NCI-H774 (cell line): ENCODE data around the gene HOTAIR.

Experiments used
- DNase-seq: peaks from one replicate; lab custom pipeline; 2025; lab: John Stamatoyannopoulos, UW

HOTAIR gene

GRCh38 chr12:53974084-53975063 lies at the start of gene HOTAIR:
TSS of gene HOTAIR (minus strand) at chr12:53974954.
- DNase-seq = peak; percentile 59

DNA sequence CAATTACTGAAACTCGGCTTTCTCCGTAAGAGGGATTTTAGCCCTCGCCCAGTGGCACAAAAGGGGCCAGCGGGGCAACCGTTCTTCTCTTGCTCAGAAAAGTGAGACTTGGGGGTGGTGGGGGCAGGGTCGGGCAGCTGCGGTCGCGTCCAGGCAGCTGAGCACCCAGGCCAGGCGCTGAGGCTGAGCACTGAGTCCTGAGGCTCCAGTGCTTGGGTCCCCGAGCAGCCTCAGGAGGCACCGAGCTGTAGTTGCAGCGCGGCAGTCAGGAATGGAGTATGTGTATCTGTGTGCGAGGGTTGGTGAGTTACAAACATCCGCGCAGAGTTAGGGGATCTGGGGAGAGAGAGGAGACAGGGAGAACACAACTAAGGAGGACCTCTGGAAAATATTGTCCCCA lies 49.4 kb upstream of the HOTAIR start:
- DNase-seq = no peak

DNA sequence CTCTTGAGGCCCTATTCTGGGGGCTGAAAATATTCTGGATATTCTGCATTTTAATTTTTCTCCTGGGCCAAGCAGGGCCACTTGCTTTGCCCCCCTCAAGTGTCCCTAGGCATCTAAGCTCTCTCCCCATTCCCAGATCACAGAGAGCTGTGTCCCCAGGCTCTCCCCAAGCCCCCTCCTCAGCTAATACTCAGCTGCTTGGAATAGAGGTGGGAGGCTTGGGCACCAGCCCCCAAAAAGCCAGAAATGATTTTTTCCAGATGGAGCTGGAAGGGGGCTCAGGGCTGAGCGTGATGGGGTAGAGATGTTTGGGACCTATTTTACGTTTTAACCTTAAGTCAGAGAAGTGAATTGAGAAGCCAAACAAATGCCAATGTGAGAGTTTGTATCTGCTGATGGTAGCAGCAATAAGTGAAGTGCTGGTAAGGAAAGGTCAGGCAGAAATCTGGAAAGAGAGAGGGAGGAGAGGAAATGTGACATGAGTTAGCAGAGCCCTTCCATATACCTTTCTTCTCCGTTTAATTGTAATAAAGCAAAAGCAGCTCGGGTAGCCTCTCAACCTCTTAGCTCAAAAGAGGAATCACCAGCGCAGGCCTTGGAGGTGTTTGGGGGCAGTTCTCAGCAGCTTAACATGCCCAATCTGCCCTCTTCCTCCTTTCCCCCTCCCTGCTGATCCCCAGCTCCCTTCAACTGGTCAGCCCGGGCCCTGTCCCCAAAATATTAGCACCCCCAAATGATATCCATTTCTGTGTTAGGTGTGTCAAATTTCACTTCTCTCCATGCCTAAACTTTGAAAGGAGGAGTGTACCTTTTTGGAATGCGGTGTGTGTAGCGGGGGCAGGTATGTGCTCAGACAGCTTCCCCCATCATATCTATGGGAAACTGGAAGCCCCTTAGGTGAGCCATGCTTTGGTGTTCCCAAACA lies 48.5 kb upstream of the HOTAIR start:
- no peak for DNase-seq

GRCh38 chr12:54021432-54022013 lies 46.8 kb upstream of the HOTAIR start:
- no peak for DNase-seq

- DNase-seq = no peak
Observed at GRCh38 chr12:54020591-54021405, 46.0 kb upstream of the HOTAIR start.

GRCh38 chr12:54019924-54020590 lies 45.3 kb upstream of the HOTAIR start:
- DNase-seq = no peak

DNA sequence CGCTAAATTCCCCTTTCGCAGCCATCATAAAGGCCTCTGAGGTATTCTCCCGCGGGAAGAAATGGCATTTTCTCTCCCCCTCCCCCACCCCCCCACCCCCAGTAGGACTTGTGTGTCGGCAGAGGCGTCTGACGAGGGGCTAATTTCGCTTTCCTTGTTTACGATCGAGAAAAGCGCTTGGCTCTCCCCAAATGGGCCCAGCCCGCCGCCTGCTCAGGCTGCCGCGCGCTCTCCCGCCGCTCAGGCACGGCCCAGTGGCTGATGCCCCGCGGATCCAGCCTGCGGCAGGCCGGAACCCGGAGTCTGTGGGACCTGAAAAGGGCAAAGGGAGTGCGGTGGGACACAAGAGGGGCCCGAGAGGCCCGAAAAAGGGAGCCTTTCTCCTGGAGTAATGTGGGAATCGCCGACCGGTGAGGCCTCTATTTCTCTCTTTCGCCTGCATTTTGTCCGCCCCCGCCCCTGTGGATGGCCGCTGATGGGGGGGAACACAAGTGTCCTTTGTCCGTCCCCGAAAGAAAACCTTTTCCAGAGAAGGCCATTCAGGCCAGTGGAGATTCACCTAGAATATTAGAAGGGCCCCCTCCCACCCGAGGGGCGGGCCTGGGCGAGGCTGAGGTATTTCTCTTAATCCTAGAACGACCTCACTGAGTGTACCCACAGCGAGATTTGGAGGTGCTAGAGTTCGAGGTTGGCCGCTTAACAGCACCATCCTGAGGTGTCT lies 44.5 kb upstream of the HOTAIR start:
- no peak for DNase-seq

GRCh38 chr12:54018468-54018984 lies 43.8 kb upstream of the HOTAIR start:
- DNase-seq = no peak

DNA sequence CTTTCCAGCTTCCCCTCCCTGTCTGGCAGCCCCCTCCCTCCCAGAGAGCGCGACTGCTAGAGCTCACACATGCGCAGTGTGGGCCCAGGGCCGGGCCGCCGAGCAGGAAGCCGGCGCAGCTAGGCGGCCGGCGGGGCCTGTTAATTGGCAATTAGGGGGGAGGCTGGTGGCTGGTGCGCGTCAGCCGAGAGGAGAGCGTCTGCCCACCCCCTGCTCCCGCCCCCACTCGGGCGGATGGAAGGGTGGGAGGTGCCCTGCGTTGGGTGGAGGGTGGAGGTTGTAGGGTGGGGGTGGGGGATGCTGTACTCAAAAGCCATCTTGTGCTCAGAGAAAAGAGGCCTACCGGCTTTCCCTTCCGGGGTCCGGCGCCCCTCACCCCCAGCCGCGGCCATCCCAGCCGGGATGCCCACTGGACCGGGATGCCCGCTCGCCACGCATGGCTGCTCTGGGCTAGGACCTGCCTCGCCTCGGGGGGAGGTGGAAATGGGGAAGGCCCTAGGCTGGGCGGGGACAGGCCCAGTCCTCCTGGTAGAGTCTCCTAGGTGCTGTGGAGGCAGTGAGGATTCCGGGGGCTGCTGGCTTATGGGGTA lies 43.2 kb upstream of the HOTAIR start:
- peak; percentile 95 for DNase-seq

- DNase-seq = peak; percentile 75
Observed at GRCh38 chr12:54017027-54017788, 42.5 kb upstream of the HOTAIR start.

DNA sequence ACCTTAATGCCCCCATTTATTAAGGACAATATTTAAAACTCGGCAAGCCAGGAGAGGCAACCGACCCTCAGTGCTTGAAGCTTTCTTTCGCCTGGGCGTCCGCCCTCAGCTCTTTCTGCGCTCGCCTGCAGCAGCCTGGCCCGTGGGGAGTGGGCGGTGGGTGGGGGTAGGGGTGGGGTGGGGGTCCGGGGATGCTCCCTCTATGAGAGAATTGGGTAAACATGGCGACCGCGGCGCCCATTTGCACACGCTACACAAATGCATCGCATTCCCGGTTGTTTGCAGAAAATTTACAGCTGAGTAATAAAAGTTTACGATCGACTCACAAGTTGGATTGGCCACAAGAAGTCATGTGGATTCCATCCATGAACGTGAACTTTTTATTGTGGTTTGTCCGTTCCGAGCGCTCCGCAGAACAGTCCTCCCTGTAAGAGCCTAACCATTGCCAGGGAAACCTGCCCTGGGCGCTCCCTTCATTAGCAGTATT lies 41.8 kb upstream of the HOTAIR start:
- peak; percentile 76 for DNase-seq

- DNase-seq = no peak
Observed at GRCh38 chr12:54016051-54016450, 41.3 kb upstream of the HOTAIR start.

DNA sequence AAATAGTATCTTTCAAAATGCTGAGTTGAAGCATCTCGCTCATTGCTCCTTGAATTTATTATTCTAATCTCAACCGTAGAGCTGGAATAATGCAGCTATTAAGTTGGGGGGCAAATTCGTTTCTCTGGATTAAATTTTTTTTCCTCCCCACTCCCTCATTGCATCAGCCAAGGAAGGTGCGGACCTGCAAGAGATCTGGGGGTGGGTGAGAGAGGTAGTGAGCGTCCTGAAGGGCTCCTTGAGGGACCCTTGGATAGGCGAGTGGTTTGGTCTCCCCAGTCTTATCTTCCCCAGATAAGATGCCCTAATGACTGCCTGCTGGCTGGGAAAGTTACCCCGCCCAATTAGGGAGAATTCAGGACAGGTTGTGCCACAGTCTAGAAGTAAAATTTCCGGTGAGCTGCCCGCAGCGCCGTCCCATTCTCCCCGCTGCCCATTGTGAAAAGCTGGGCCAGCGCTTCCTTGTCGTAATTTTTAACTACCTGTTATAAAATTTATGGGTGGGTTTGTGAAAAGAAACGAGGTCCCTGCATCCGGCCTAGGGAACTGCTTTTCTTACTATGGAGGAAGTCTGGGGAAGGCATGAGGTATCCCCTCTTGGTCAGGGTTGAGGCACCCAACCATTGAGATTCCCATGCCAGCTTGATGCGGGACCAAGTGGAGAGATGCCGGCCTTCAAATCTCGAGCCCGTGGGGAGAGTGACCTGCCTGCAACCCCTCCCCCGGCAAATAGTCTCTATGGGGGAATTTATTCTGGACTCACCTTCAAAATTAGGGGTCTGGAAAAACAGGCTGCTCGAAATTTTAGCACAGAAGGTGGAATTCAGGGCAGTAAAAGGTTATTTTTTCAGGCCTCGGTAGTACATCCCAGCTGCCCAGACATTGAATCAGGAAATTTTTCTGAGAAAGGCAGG lies 40.5 kb upstream of the HOTAIR start:
- no peak for DNase-seq

- no peak for DNase-seq
Observed at GRCh38 chr12:54014377-54015017, 39.7 kb upstream of the HOTAIR start.

GRCh38 chr12:54012631-54013409 lies 38.1 kb upstream of the HOTAIR start:
- DNase-seq = no peak
